Panc1 (cell line): ENCODE data around the gene SP110.

Experiments used
- CTCF ChIP-seq: fragments of 450-650 bp; IDR thresholded peaks from 2 replicates; pipeline ENCODE4 v1.5.1; 2017; ENCODE audit warnings: mild to moderate bottlenecking
- POLR2AphosphoS5 ChIP-seq: IDR thresholded peaks from 2 replicates; pipeline ENCODE4 v1.6.1; 2012; ENCODE audit warnings: mild to moderate bottlenecking, low read depth, low read length, moderate library complexity
- REST ChIP-seq, 2 experiments: IDR thresholded peaks; 2 replicates each; pipeline ENCODE4 v1.6.1; 2011 to 2012; ENCODE audit warnings: low read depth in 2 of 2, control low read depth in 1 of 2, low read length in 1 of 2, mild to moderate bottlenecking in 1 of 2, moderate library complexity in 1 of 2; ENCODE audit not compliant: insufficient read depth in 1 of 2
- SIN3A ChIP-seq: IDR thresholded peaks from 2 replicates; pipeline ENCODE4 v1.6.1; 2012; ENCODE audit warnings: low read depth, mild to moderate bottlenecking, low read length, moderate library complexity, borderline replicate concordance; ENCODE audit not compliant: insufficient read depth
- TCF7L2 ChIP-seq: IDR thresholded peaks from 2 replicates; pipeline ENCODE4 v1.6.1; 2011; ENCODE audit warnings: mild to moderate bottlenecking, low read depth, low read length, inconsistent platforms

- TF ChIP-seq CTCF (no peak), REST (IDR thresholded peaks at IDR 0.05; ENCODE audit: insufficient read depth in 1 of 2, low read depth in 2 of 2, low read length in 1 of 2) (no peak), TCF7L2 (no peak), POLR2AphosphoS5 (no peak), SIN3A (no peak)
Observed at GRCh38 chr2:230234122-230234722, 14.4 kb upstream of the SP110 start.
